ENCODE results near the gene HLF.

The HLF gene

GRCh38 chr17:55305321-55306087, 40.7 kb downstream of the HLF start:
- no peak for DNase-seq (ENCODE audit: low read depth in 2 of 2)
- no peak for TF ChIP-seq CTCF (IDR thresholded peaks at IDR 0.05; ENCODE audit: low read depth, low read length)

GRCh38 chr17:55307879-55308278, 43.1 kb downstream of the HLF start:
- H3K4me3 ChIP-seq (replicated peaks in 1 of 2; ENCODE audit: low read depth in 2 of 2, low read length in 2 of 2): no peak overlapping the region
- no peak for TF ChIP-seq CTCF (IDR thresholded peaks at IDR 0.05; ENCODE audit: low read depth, low read length)
- DNase-seq (ENCODE audit: low read depth in 2 of 2): no peak

More at GRCh38 chr17:55305321-55306087, 40.7 kb downstream of the HLF start:
- no peak overlapping the region for H3K4me3 ChIP-seq (replicated peaks in 1 of 2; ENCODE audit: low read depth in 2 of 2, low read length in 2 of 2)

- no peak for TF ChIP-seq CTCF (IDR thresholded peaks at IDR 0.05; ENCODE audit: low read depth, low read length)
- DNase-seq (ENCODE audit: low read depth in 2 of 2): no peak
- no peak overlapping the region for H3K4me3 ChIP-seq (replicated peaks in 1 of 2; ENCODE audit: low read depth in 2 of 2, low read length in 2 of 2)
Measured at GRCh38 chr17:55308613-55309391, 44.0 kb downstream of the HLF start.

GRCh38 chr17:55311767-55312375, 47.1 kb downstream of the HLF start:
- DNase-seq (ENCODE audit: low read depth in 2 of 2): no peak
- H3K4me3 ChIP-seq (replicated peaks in 1 of 2; ENCODE audit: low read depth in 2 of 2, low read length in 2 of 2): no peak overlapping the region
- no peak for TF ChIP-seq CTCF (IDR thresholded peaks at IDR 0.05; ENCODE audit: low read depth, low read length)

GRCh38 chr17:55312852-55313251, 48.1 kb downstream of the HLF start:
- TF ChIP-seq CTCF (IDR thresholded peaks at IDR 0.05; ENCODE audit: low read depth, low read length): no peak
- no peak overlapping the region for H3K4me3 ChIP-seq (replicated peaks in 1 of 2; ENCODE audit: low read depth in 2 of 2, low read length in 2 of 2)
- DNase-seq (ENCODE audit: low read depth in 2 of 2): no peak

- TF ChIP-seq CTCF (IDR thresholded peaks at IDR 0.05; ENCODE audit: low read depth, low read length): no peak
- H3K4me3 ChIP-seq (replicated peaks in 1 of 2; ENCODE audit: low read depth in 2 of 2, low read length in 2 of 2): no peak overlapping the region
- no peak for DNase-seq (ENCODE audit: low read depth in 2 of 2)
Measured at GRCh38 chr17:55314061-55314783, 49.5 kb downstream of the HLF start.
